ENCODE results near the gene DCBLD1.

The DCBLD1 gene

GRCh38 chr6:117568247-117568646, 85.8 kb downstream of the DCBLD1 start:
- DNase-seq, result no peak

- DNase-seq, result no peak
Observed at GRCh38 chr6:117568831-117569410, 86.4 kb downstream of the DCBLD1 start.

- DNase-seq, result no peak
Observed at GRCh38 chr6:117573006-117573680, 90.7 kb downstream of the DCBLD1 start.

GRCh38 chr6:117574198-117574597, 91.7 kb downstream of the DCBLD1 start:
- no peak for DNase-seq

- no peak for DNase-seq
Observed at GRCh38 chr6:117585647-117586046, 103.2 kb downstream of the DCBLD1 start.

GRCh38 chr6:117590447-117590846, 108.0 kb downstream of the DCBLD1 start:
- DNase-seq, result no peak

GRCh38 chr6:117591405-117591804, 108.9 kb downstream of the DCBLD1 start:
- DNase-seq, result no peak

GRCh38 chr6:117592983-117593759, 110.7 kb downstream of the DCBLD1 start:
- no peak for DNase-seq

GRCh38 chr6:117595099-117595923, 112.8 kb downstream of the DCBLD1 start:
- DNase-seq, result no peak

- no peak for DNase-seq
Observed at GRCh38 chr6:117597755-117598154, 115.3 kb downstream of the DCBLD1 start.
